ENCODE results near the gene MAPRE2. TPM values are rescaled to one million over a fixed set of nuclear protein-coding genes. Genes with fewer than 3 reads are reported as not detected.

MAPRE2 gene
- total RNA-seq, 1 donor from 2014 or later: 35.4 TPM

GRCh38 chr18:35191698-35192025 is 150.4 kb downstream of the MAPRE2 start:
- no peaks in the 10 kb centered on the region for H3K36me3 ChIP-seq
- no peak for TF ChIP-seq CTCF (IDR thresholded peaks at IDR 0.05)
- intact Hi-C loops (cut with DNase I): no loop called here
- no peaks in the 10 kb centered on the region for H3K27me3 ChIP-seq
- ATAC-seq (no peak), DNase-seq (no peak)
- H3K9me3 ChIP-seq: no peaks in the 10 kb centered on the region
- H3K4me3 ChIP-seq: no peak overlapping the region
- H3K4me1 ChIP-seq: no peaks in the 10 kb centered on the region
- no peak overlapping the region for H3K27ac ChIP-seq

DNA sequence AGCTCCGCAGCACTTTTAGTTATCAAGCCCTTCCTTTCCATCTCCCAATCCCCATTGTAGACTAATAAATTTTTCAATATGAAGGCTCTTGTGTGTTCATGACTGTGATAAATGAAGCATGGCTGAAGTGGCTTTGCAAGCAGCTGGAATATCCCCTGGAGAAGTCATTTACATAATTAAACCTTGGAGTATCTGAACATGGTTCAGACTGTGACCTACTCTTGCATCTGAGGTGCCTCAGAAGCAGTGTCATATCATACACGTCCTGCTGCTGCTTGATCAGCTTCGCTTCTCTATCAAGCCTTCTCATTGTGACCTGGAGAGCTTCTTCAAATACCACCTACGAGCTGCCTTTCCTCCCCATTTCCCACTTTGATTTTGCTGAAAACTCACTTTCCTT is 151.2 kb downstream of the MAPRE2 start:
- Histone ChIP-seq H3K27ac (no peak overlapping the region), H3K27me3 (no peaks in the 10 kb centered on the region), H3K36me3 (no peaks in the 10 kb centered on the region), H3K9me3 (no peaks in the 10 kb centered on the region), H3K4me3 (no peak overlapping the region), H3K4me1 (no peaks in the 10 kb centered on the region)
- intact Hi-C loops (cut with DNase I): no loop called here
- no peak for DNase-seq
- no peak for TF ChIP-seq CTCF (IDR thresholded peaks at IDR 0.05)
- ATAC-seq: no peak

Other genes starting within 250 kb of the MAPRE2 start
- 29.2 TPM for gene ZNF397, start 199.6 kb downstream of the MAPRE2 start, total RNA-seq
- 18.9 TPM for gene ZSCAN30, start 248.8 kb downstream of the MAPRE2 start, total RNA-seq

All from upper lobe of right lung (tissue), 1 donor.